ENCODE measurements around the gene AK5.
"Not testable (repeated sequence)": the region's sequence is repeated elsewhere in the genome, so short reads cannot be mapped to it uniquely, and the experiment has no call there.

AK5 gene

GRCh38 chr1:77288275-77288674, 6.5 kb downstream of the AK5 start:
- no peak for DNase-seq (ENCODE audit: low read depth in 2 of 2)

- DNase-seq (ENCODE audit: low read depth in 2 of 2) = no peak
These were observed 8.8 kb downstream of the AK5 start for GRCh38 chr1:77290576-77290975.

- DNase-seq (ENCODE audit: low read depth in 2 of 2) = no peak
These were observed 10.7 kb downstream of the AK5 start for GRCh38 chr1:77292551-77292950.

GRCh38 chr1:77300566-77300965, 18.7 kb downstream of the AK5 start:
- no peak for DNase-seq (ENCODE audit: low read depth in 2 of 2)

DNA sequence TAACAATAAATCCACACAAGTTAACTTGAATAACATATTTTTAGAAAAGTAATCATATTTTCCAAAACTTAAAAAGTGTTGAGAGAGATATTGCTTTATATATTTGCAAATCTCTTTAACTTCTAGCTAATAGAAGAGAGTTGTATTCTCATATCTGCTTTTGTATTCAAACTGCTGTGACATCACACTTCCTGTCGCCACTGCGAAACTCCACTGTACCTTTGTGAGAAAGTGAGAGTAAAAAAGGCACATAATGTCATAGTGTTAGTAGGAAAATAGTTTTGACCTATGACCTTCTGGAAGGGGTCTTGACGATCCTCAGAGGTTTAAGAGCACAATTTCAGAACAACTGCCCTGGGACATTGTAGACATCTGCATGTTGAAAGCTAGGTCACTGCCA, 21.6 kb downstream of the AK5 start:
- no peak for DNase-seq (ENCODE audit: low read depth in 2 of 2)

DNA sequence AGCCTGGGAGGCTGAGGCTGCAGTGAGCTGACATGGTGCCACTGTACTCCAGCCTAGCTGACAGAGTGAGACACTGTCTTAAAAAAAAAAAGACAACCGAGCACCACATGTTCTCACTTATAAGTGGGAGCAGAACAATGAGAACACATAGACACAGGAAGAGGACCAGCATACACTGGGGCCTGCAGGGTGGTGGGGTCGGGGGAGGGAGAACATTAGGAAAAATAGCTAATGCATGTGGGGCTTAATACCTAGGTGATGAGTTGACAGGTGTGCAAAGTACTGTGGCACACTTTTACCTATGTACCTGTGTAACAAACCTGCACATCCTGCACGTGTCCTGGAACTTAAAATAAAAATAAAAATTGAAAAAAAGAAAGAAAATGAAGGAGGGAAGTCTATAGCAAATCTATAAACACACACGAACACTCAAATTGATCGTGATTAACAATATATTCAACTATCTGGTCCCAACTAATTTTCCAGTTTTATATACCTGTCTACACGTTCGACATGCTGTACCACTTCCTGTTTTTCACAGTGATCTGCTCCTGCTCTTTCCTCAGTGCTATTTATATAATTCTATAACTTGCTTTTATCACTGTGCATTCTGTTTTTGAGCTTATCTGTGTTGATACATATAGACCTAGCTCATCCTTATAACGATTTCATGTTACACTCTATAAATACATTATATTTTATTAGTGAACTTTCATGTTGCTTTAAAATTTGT, 27.2 kb downstream of the AK5 start:
- no peak for DNase-seq (ENCODE audit: low read depth in 2 of 2)

GRCh38 chr1:77310924-77311323, 29.1 kb downstream of the AK5 start:
- no peak for DNase-seq (ENCODE audit: low read depth in 2 of 2)

GRCh38 chr1:77312364-77312763, 30.5 kb downstream of the AK5 start:
- not testable (repeated sequence) for DNase-seq (ENCODE audit: low read depth in 2 of 2)

DNA sequence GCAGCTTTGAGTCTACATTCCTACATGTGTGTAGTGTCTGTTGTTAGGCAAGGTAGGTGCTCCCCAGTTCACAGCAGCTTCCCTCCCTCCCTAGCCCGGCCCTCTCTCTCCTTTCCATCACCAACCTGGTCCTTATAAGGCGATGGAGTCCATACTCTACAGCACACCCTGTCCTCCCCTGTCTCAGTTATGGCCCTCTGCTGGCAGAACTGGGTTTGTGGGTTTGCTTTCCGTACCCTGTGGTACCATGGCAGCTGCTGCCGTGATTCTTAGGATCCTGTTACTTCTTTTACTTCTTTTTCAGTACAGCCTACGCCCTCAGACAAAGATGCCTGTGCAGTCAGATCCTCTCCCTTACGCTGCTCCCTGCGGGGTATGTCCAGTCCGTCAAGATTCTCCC, 31.7 kb downstream of the AK5 start:
- DNase-seq (ENCODE audit: low read depth in 2 of 2) = no peak

- no peak for DNase-seq (ENCODE audit: low read depth in 2 of 2)
These were observed 34.2 kb downstream of the AK5 start for GRCh38 chr1:77316006-77316405.

DNA sequence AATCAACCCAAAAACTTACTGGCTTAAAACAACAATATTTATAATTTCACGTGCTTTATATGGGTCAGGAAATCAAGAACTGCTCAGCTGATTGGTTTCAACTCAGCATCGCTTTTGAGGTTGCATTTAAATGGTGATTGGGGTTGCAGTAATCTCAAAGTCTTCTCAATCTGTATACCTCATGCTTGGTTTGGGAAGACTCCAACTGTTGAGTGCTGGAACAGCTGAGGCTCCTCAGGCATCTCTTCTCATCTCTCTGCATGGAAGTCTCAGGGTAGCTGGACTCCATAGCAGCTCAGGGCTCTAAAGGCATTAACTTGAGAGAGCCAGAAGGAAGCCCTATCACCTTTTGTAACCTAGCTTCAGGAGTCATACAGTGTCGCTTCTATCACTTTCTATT, 35.1 kb downstream of the AK5 start:
- no peak for DNase-seq (ENCODE audit: low read depth in 2 of 2)

- no peak for DNase-seq (ENCODE audit: low read depth in 2 of 2)
These were observed 37.4 kb downstream of the AK5 start for GRCh38 chr1:77319036-77319705.

GRCh38 chr1:77322061-77322900, 40.5 kb downstream of the AK5 start:
- DNase-seq (ENCODE audit: low read depth in 2 of 2) = no peak

DNA sequence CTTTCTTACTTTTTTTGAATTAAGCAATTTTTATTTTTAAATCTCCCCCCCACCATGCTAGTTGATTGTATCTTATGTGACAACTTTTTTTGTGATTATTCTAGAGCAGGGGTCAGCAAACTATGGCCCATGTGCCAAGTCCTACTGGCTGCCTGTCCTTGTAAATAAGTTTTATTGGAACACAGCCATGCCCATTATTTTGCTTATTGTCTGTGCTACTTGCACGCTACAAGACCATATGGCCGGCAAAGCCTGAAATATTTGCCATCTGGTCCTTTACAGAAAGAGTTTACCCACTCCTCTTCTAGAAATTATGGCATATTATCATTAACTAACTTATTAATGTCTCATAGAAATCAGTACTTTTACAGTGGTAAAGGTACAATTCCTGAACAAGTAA, 51.7 kb downstream of the AK5 start:
- DNase-seq (ENCODE audit: low read depth in 2 of 2) = no peak

DNA sequence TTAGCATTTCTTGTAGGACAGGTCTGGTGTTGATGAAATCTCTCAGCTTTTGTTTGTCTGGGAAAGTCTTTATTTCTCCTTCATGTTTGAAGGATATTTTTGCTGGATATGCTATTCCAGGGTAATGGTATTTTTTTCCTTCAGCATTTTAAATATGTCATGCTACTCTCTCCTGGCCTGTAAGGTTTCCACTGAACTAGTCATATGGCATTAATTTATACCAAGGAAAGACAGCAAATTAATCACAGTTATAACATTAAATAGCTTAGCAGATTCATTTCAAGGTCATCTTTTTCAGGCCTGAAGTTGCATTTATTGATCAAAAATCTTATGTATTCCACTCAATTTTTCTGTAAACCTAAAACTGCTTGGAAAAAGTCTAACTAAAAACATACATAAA, 54.9 kb downstream of the AK5 start:
- DNase-seq (ENCODE audit: low read depth in 2 of 2) = no peak

- DNase-seq (ENCODE audit: low read depth in 2 of 2) = no peak
These were observed 57.5 kb downstream of the AK5 start for GRCh38 chr1:77339326-77339725.

DNA sequence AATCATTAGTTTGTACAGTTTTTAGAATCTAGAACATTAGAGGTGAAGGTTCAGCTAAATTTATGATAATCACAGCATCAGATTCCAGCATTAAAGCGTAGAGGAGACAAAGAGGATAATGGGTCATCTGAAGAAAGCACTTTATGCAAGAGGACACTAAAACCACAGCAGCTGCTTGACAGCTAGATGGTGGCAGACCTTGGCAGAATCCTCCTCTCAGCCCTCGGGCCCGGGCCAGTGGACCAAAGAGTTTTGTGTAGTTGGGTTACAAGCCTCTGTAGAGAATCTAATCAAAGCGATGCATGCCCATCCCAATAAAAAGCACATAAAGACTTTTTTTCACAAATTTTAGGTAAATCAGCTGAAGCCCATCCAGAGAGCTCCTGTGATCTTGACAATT, 59.4 kb downstream of the AK5 start:
- DNase-seq (ENCODE audit: low read depth in 2 of 2) = no peak

GRCh38 chr1:77342745-77343144, 60.9 kb downstream of the AK5 start:
- DNase-seq (ENCODE audit: low read depth in 2 of 2) = no peak

DNA sequence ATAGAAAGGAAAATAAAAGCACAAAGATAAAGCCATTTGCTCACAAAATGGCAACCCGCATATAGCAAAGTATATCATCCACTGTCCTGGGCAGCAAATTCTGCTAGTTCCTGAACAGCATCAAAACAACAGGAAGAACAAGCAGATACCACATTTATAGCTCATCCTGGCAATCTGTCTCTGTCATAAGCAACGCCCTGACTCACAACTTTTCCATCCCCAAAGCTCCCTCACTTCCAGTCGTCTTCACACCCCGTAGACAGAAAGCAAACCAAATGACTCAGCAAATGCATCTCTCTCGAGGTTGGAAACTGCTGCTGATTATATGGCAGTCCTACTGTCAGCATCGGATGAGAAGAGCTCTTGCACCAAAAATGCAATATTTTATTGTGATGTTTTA, 65.8 kb downstream of the AK5 start:
- no peak for DNase-seq (ENCODE audit: low read depth in 2 of 2)

GRCh38 chr1:77348549-77348948, 66.7 kb downstream of the AK5 start:
- no peak for DNase-seq (ENCODE audit: low read depth in 2 of 2)

DNA sequence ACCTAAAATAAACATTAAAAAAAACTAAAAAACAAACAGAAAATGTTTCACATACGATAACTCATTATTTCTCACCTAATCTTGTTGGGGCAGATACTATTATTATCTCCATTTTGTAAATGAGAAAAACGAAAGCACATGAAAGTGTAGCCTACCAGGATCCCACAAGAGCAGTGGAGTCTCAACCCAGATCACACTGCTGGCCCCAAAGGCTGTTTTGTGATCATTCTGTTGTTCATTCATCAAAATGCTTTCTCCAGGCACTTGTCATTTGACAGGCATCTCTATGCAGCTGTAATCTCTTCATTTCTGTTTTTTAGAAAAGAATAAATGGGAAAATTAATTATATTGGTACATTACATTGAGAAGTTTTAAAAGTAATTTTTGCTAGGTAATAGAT, 67.5 kb downstream of the AK5 start:
- DNase-seq (ENCODE audit: low read depth in 2 of 2) = no peak

GRCh38 chr1:77350012-77350770, 68.4 kb downstream of the AK5 start:
- DNase-seq (ENCODE audit: low read depth in 2 of 2) = no peak
